Effector CD8-positive, alpha-beta T cell (primary cell): ENCODE data around the gene HINT1.

ENCODE experiments used
- DNase-seq: peaks from one replicate; lab custom pipeline; 2025; lab: John Stamatoyannopoulos, UW

The HINT1 gene

DNA sequence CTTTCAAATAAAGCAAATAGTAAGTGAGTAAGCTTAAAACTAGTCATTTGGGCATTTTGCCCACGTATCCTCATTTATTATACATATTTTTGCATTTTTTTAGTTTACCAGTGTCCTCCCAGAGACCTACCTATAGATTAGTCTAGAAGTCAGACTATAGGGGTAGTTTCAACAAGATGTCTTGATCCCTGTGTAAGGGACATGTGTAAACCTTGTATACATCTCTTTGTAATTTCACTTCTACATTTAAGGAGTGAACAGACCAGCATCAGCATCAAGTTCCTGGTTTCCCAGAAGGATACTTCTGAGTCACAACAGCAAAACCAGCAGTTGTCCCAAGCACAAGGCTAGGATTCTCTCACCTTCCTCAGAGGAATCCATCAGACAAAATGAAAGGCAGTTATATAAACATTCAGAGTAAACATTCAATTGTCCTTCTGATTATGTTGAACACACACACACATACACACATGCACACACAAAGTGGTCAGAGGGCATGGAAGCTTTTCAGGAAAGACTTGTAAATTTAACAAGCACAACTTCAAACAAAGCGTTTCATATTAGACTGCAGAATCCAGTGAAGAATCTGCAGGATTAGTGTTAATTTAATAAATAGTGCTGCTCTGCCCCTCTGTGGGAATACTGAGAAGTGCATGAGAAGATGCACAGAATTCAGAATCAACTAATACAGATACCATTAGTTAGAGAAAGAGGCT lies 55.4 kb downstream of the HINT1 start:
- no peak for DNase-seq
